Measurements from ENCODE around the gene DNAJA3.

DNA sequence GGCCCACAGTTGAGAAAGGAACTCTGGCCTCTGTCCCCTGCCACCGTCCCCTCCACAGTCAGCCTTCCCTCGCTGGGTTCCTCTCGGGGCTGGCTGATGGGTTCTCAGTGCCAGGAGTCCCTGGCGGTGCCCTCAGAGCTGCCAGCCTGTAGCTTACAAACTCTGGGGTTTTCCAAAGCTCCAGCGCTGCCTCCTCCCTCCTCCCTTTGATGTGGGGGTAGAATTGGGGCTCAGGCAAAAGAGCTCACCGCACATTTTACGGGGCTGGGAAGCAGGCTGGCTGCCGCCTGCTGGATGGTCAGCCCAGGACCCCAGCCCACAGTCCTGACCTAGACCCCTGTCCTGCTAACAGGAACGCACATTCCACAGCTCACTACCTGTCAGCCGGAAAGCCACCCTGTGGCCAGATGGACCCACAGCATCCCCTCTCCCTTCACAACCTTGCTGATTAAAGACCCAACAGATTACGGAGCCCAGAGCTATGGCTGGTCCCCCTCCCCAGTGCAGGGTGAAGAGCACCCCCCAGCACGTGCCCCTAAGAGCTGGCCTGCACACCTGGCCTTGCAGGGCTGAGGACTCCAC lies 48.0 kb upstream of the DNAJA3 start:
- TF ChIP-seq POLR2A (IDR thresholded peaks at IDR 0.05): no peak
- TF ChIP-seq, protein P1, sequence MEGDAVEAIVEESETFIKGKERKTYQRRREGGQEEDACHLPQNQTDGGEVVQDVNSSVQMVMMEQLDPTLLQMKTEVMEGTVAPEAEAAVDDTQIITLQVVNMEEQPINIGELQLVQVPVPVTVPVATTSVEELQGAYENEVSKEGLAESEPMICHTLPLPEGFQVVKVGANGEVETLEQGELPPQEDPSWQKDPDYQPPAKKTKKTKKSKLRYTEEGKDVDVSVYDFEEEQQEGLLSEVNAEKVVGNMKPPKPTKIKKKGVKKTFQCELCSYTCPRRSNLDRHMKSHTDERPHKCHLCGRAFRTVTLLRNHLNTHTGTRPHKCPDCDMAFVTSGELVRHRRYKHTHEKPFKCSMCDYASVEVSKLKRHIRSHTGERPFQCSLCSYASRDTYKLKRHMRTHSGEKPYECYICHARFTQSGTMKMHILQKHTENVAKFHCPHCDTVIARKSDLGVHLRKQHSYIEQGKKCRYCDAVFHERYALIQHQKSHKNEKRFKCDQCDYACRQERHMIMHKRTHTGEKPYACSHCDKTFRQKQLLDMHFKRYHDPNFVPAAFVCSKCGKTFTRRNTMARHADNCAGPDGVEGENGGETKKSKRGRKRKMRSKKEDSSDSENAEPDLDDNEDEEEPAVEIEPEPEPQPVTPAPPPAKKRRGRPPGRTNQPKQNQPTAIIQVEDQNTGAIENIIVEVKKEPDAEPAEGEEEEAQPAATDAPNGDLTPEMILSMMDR (IDR thresholded peaks at IDR 0.05): no peak
